BE2C (cell line): ENCODE measurements around the gene ANKS3.

Experiments used
- DNase-seq: peaks from one replicate; pipeline ENCODE4 v3.0.0-alpha.2; 2020
- H3K27me3 ChIP-seq: fragments of 250-450 bp; sonication (Bioruptor Pico); 2 replicates; pipeline ENCODE4 v1.5.1; 2020; ENCODE audit warnings: mild to moderate bottlenecking
- H3K36me3 ChIP-seq: fragments of 250-450 bp; sonication (Bioruptor Pico); 2 replicates; pipeline ENCODE4 v1.5.1; 2020; ENCODE audit warnings: mild to moderate bottlenecking
- H3K4me1 ChIP-seq: fragments of 250-450 bp; sonication (Bioruptor Pico); 2 replicates; pipeline ENCODE4 v1.5.1; 2020
- H3K4me3 ChIP-seq: 2 replicates; pipeline ENCODE4 v1.5.1; 2011; ENCODE audit warnings: low read depth, low read length
- H3K9me3 ChIP-seq: fragments of 250-450 bp; sonication (Bioruptor Pico); 2 replicates; pipeline ENCODE4 v1.5.1; 2020
- CTCF ChIP-seq: IDR thresholded peaks from 2 replicates; pipeline ENCODE4 v1.5.1; 2012; ENCODE audit warnings: mild to moderate bottlenecking, low read depth, low read length

The ANKS3 gene

DNA sequence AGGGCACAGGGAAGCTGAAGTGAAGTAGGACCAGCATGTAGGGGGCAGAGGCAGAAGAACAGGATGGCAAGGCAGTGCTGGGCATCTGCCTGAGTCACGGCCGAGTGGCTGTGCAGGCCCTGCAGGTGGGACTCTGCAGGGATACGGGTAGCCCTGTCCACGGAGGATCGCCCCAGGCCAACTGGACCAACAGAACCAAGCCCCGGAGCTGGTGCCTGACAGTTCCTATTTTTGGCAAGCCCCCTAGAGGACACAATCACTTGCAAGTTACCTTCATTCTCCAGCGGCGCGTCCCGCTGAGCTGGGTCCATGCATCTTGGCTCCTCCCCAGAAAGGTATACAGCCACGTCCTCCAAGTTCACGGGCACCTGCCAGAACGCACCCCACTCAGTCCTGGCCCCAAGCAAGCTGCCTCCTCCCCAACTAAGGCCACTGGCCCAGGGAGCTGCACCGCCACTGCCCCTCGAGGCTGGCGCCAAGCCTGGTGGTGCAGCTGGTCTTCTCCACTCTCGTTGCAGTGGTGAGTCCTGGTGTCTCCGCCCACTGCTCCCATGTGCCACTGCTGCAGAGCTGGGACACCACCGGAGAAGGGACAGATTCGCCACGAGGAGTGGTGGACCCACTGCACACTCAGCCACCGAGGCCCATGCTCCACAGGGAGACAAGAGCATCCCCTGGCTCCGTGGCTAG is 26.3 kb upstream of the ANKS3 start:
- Histone ChIP-seq H3K4me3 (no peak overlapping the region), H3K27me3 (no peaks in the 10 kb centered on the region), H3K4me1 (no peaks in the 10 kb centered on the region), H3K9me3 (no peaks in the 10 kb centered on the region), H3K36me3 (peaks cover 39% of the 10 kb centered on the region)
- TF ChIP-seq CTCF: no peak
- DNase-seq: no peak

- DNase-seq: no peak
- no peaks in the 10 kb centered on the region for H3K4me1 ChIP-seq
Measured at GRCh38 chr16:4755687-4756086, 21.6 kb upstream of the ANKS3 start.

GRCh38 chr16:4754865-4755264 is 20.8 kb upstream of the ANKS3 start:
- Histone ChIP-seq H3K4me3 (no peak overlapping the region), H3K4me1 (no peaks in the 10 kb centered on the region), H3K9me3 (no peaks in the 10 kb centered on the region), H3K36me3 (peaks cover 49% of the 10 kb centered on the region), H3K27me3 (no peaks in the 10 kb centered on the region)
- TF ChIP-seq CTCF: no peak
- no peak for DNase-seq

More at GRCh38 chr16:4755687-4756086, 21.6 kb upstream of the ANKS3 start:
- peaks cover 55% of the 10 kb centered on the region for H3K36me3 ChIP-seq
- no peaks in the 10 kb centered on the region for H3K27me3 ChIP-seq
- no peaks in the 10 kb centered on the region for H3K9me3 ChIP-seq
- no peak for TF ChIP-seq CTCF
- no peak overlapping the region for H3K4me3 ChIP-seq

DNA sequence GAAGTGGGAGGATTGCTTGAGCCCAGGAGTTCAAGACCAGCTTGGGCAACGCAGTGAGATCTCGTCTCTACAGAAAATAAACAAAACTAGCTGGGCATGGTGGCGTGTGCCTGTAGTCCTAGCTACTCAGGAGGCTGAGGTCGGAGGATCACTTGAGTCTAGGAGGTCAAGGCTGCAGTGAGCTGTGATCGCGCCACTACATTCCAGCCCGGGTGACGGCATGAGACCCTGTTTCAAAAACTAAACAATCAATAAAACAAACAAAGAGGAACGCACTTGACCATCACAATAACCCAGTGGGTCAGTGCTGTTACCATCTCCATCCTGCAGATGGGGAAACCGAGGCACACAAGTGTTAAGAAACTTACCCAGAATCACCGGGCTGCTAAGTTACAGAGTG is 19.2 kb upstream of the ANKS3 start:
- H3K36me3 ChIP-seq: peaks cover 43% of the 10 kb centered on the region
- no peak for DNase-seq

DNA sequence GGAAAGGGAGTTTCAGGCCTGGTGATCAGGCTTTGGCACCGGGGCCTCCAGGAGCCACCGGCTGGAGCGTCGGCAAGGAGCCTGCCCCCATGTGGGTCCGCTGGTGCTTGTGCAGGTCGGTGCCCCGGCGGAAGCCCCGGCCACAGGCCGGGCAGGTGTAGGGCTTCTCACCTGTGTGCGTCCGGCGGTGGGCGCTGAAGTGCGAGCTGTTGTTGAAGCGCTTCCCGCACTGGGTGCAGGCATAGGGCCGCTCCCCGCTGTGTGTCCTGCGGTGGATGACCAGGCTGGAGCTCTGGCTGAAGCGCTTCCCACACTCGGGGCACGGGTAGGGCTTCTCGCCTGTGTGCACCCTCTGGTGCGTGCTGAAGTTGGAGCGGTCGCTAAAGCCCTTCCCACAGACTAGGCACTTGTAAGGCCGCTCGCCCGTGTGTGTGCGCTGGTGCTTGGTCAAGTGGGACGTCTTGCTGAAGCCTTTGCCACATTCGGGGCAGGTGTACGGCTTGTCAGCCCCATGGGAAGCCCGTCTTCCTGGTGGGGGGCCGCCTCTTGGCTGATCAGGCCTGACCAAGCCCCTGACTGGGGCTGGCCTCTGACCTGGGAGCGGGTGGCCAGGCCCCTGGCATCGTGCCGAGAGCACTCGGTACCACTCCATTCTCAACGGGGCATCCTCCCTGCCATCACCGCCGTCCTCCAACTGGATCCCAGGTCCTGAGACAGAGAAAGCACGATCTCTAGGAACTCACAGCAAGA is 18.5 kb upstream of the ANKS3 start:
- peaks cover 41% of the 10 kb centered on the region for H3K36me3 ChIP-seq
- H3K4me3 ChIP-seq: no peak overlapping the region
- H3K4me1 ChIP-seq: no peaks in the 10 kb centered on the region; the same call in 1 of the 2 replicates
- no peaks in the 10 kb centered on the region for H3K27me3 ChIP-seq
- no peak for DNase-seq
- H3K9me3 ChIP-seq: no peaks in the 10 kb centered on the region
- TF ChIP-seq CTCF: no peak

More for the DNA sequence above, 19.2 kb upstream of the ANKS3 start:
- no peak for TF ChIP-seq CTCF
- H3K4me1 ChIP-seq: no peaks in the 10 kb centered on the region
- no peaks in the 10 kb centered on the region for H3K27me3 ChIP-seq
- H3K4me3 ChIP-seq: no peak overlapping the region
- H3K9me3 ChIP-seq: no peaks in the 10 kb centered on the region

DNA sequence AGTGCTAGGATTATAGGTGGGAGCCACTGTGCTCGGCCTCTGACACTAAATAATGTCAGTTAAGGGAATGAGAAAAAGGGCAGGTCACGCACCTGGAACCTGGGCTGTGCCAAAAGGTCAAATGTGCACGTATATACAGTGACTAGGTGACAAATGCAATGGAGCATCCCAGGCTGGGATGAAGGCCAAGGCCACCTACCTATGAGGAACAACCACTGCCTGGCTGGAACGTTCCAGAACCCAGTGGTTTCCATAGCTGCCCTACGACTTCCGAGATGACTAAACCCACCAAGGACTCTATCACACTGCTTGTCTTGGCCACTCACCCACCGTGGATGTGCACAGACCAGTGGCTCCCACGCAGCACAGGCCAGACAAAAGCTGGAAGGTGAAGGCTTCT is 16.8 kb upstream of the ANKS3 start:
- Histone ChIP-seq H3K9me3 (no peaks in the 10 kb centered on the region), H3K27me3 (no peaks in the 10 kb centered on the region), H3K4me1 (no peaks in the 10 kb centered on the region; the same call in 1 of the 2 replicates), H3K36me3 (peaks cover 36% of the 10 kb centered on the region), H3K4me3 (no peak overlapping the region)
- no peak for TF ChIP-seq CTCF
- no peak for DNase-seq
